A204.1 (cell line): Measurements from ENCODE around the gene TLE2.

ENCODE experiments used
- FAIRE-seq: peaks from 2 replicates; lab custom pipeline; 2012; peaks lifted over from hg19 to GRCh38; lab: Jason Lieb, UNC

TLE2 gene

DNA sequence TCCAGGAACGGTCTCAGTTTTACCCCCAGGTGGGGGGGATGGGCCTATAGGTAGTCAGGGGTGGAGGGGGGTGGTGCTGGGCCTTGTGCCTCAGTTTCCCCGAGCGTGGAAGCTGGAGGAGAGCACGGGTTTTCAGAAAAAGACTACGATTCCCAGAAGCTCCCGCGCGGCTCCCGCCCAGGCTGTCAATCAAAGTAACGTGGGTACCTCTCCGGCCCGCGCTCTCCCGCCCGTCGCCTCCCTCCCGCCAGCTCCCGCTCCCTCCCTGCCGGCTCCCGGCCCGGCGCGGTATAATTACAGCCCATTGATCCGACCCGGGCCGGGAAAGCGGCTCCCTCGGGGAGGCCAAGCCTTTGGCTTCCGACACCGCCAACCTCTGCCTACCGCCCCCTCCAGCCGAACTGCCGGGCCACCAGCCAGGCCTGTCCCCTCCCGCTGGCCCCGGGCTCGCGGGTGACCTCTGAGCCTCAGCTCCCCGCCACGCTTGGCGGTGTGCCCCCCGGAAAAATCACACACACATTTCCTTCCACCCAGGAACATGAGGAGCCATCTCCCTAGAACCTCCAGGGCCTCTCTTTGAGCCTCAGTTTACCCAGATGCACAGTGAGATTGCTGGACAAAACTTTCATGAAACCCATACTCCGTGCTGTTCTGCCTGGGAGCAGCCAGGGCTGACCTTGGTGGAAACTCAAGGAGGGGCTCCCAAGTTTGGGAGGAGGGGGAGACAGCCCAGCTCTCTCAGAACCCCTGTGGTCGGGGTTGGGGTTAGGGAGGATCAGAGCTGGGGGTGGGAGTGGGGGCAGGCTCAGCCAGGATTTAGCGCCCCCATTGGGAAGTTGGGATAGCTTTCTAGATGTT is 7.3 kb upstream of the TLE2 start:
- peak; percentile 47 for FAIRE-seq

DNA sequence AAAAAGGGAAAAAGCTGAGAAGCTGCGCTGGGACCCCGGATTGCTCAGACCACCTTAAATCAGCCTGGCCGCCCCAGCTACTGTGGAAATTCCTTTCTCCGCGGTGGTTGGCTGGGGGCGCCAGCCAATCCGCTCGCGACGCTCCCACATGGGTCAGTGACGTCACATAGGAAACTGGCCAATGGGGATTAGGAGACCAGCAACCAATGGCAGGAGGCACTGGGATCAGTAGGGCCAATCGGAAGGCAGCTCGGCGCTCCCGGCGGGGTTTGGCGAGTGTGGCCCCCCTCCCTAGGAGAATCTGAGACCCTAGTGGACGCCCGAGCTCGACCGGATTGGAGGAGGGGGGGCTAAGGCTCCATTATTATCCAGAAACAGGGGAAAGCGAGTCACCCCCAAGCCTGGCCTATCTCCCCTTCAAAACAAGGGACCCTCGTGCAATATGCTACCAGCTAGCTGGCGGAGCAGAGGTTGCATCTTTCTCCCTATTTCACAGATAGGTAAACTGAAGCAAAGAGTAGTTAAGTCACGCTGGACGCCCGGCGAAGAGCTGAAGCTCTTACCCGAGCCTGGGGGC is 6.5 kb upstream of the TLE2 start:
- FAIRE-seq = peak; percentile 99

DNA sequence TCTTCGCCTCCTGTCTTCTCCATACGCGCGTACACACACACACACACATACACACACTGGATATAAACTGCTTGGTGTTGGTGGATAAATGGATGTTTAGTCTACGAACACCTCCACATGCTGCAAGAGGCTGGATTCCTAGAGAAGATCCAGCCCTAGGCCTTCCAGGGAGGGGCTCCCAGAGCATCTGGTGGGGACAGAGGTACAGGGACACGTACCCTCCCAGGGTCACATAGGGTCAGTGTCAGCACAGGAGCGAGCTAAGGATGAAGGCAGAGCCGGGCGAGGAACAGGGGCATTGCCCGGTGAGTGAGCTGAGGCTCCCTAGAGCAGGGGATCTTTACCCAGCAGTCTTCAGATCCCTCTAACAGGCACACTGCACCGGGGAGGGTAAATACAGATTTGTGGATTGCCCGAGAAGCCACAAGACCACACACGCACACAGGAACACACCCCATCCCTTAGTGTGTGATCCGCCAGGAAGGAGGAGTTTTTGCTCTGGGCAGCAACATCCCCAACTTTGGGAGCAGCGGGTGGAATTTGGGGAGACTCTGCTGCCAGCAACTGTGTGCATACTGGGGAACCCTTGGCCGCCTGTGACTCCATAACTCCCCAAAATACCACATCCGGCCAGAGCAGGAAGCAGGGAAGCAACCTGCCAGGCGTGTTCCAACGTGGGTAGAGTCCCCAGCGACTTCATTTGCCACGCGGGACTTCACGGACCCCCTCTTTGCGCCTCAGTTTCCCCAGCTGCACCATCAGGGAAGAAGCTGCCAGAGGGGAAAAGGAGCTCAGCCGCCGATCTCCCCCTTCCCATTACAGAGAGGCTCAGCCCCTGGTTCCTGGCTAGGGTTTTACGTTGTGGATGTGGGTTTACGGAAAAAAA is 5.8 kb upstream of the TLE2 start:
- no peak for FAIRE-seq

DNA sequence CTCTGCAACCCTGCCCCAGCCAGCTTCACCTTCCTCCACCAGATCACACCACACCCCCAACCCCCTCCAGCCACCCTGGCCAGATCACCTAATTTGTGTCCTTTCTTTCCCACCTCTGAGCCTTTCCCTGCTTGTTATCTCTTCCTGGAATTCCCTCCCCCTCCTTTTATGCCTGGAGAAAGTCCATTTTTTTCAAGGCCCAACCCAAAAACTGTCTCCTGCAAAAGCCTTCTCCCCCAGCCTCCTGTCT is 5.3 kb upstream of the TLE2 start:
- no peak for FAIRE-seq

DNA sequence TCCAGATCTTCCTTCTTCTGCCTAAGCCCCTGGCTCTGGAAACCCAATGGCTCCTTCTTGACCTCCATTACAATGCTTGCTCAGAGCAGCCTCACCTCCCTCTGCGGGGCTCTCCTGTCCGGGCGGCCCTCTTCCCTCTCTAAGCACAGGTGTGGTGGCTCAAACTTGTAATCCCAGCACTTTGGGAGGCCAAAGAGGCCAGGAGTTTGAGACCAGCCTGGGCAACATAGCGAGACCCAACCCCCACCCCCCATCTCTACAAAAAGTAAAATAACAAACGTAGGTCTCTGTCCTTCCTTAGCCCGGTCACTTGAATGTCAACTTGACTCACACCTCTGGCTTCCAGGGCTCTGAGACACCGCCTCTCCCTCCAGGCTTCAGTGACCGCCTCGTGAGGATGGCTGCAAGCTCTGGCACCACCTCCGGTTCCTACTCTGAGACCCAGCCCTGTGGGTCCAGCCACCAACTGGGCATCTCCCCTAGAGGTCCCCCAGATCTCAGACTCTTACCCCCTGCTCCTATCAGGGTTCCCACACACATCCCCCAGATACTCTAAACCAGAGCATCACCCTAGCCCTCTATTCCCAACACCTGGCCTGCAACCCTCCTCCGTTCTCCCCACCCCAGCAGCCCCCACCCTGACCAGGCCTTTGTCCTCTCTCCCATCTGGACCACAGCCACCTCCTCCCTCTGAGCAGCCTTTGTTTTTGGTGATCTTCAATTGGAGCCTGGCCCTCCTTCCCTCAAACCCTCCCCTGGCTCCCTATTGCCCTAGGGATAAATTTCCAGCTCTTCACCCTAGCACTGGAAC is 4.7 kb upstream of the TLE2 start:
- FAIRE-seq = no peak

DNA sequence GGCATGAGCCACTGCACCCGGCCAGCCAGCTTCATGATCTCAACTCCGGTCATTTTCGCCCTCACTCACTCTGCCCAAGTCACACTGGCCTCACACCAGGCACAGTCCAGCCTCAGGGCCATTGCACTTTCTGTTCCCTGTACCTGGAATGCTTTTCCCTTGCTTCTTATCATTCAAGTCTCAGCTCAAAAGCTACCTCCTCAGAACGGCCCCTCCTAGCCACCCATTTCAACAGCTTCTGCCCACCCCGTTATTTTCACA is 2.5 kb upstream of the TLE2 start:
- FAIRE-seq = no peak

DNA sequence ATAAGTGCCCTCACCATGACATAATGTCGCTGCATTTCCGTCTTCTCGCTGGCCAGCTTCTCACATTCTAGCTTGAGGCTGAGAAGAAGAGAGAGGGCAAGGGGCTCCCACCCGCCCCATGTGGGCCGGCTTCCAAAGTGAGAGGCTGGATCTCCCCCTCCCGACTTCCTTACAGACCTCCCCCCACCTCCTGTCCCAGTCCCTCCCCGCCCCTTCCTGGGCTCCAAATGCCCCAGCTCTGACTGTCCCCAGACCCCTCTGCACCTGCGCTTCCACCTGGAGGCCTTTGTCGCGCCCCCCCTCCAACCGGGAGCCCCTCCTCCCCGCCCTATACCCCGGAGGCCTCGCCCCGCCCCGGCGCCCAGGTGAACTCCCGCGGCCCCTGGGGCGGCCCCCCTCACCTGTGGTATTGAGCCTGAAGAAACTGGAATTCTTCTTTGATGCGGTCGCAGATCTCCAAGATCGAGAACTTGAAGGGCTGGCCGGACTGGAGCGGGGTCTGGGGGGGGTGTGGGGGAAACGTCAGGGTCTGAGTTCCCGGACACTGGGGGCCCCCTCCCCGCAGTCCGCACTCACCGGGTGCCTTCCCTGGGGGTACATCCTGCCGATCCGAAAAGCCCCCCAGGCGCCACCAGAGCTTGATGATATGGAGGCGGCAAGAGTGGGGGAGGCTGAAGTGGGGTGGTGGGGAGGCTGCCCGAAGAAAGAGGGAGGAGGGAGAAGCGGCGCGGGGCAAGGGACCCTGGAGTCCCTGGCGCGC is 595 bp downstream of the TLE2 start:
- FAIRE-seq = no peak

DNA sequence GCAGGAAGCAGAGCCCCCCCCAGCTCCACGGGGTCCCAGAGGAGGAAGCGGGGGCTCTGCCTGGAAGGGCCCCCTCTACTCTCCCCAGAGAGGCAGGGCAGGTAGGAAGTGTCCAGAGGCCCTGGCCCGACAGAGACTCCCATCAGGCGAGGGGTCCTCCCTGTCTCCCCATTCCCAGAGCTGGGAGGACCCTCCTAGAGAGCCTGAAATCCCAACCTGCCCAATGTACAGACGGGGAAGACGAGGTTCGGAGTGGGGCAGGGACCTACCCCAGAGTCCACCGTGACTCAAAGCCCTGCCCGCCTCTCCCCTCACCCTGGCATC is 1.1 kb downstream of the TLE2 start:
- FAIRE-seq = no peak

DNA sequence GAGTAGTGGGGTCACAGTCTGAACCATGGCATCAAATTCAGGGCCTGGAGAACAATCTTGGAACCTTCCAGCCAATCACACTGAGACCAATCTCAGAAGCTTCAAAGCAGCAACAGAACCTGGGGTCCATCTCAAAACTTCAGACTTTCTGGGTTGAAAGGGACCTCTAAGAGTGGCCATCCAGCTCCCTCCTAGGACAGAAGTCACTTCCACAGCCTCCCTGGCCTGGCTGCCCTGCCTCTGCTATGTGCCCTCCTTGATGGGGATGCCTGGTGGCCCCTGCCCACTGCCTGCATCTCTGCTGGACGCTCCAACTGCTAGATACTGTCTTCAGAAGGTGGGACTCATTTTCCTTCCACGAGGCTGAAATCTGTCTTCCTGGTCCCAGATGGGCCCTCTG is 1.8 kb downstream of the TLE2 start:
- FAIRE-seq = no peak

DNA sequence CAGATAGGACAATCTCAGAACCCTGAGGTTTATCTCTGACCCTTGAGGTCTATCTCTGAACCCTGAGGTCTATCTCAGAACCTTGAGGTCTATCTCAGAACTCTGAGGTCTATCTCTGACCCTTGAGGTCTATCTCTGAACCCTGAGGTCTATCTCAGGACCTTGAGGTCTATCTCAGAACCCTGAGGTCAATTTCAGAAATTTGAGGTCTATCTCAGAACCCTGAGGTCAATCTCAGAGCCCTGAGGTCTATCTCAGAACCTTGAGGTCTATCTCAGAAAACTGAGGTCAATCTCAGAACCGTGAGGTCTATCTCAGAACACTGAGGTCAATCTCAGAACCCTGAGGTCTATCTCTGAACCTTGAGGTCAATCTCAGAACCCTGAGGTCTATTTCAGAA is 2.3 kb downstream of the TLE2 start:
- FAIRE-seq = no peak

DNA sequence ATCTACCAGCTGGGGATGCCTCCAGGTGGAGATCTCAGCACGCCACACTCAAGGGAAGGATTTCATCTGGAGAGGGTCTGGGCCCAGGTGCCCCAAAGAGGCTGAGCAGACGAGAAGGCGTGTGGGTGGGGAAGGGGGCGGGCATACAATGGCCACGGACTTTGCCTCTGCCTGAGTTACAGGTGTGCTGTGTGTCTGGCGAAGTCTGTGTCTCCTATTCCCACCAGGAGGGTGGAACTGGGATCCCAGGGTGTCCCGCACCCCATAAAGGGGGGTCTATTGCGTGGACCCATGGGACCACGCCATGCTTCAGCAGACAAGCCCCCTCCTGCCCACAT is 3.6 kb downstream of the TLE2 start:
- no peak for FAIRE-seq

DNA sequence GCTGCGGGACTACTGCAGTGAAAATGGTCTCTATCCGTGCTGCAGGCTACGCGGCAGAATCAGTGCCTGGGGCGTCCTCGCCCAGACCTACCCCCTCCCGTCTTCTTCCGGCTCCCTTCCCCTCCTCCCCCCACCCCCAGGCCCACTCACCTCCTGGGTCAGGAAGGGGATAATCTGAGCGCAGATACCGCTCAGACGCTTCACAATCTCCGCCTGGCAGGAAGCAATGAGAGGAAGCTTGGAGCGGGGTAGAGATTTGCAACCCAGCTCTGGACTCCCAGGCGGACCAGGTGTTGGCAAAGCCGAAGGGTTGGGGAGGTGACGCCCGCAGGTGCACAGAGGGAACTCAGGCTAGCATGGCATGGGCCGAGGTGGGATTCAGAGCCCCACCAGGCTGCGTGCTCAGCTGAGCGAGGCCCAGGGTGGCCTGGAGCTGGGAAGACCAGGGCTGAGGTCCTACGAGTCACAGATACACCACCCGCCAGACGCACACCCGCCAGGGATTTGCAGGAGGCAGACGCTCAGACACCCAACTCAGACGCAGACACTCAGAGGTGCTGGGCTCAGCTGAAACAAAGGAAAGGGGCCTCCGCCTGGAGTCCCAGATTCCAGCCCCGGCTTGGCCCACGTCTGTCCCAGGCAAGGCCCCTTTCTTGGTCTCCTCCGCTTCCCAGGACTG is 4.1 kb downstream of the TLE2 start:
- FAIRE-seq = no peak

DNA sequence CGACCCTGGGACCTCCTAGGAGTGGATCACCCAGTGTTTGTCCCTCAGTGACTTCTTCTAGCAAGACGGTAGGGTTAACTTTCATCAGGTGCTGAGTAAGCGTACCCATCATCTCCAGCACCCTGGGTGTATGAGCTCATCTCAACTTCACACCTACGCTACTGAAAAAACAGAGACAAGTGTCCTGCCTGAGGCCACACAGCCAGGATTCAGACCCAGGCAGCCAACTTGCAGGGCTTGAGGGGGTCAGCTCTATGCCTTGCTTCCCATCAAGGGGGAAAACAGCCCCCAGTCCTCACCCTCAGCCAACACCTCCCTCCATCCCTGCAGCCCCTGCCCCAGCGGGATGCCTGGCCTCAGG is 4.6 kb downstream of the TLE2 start:
- FAIRE-seq = no peak

DNA sequence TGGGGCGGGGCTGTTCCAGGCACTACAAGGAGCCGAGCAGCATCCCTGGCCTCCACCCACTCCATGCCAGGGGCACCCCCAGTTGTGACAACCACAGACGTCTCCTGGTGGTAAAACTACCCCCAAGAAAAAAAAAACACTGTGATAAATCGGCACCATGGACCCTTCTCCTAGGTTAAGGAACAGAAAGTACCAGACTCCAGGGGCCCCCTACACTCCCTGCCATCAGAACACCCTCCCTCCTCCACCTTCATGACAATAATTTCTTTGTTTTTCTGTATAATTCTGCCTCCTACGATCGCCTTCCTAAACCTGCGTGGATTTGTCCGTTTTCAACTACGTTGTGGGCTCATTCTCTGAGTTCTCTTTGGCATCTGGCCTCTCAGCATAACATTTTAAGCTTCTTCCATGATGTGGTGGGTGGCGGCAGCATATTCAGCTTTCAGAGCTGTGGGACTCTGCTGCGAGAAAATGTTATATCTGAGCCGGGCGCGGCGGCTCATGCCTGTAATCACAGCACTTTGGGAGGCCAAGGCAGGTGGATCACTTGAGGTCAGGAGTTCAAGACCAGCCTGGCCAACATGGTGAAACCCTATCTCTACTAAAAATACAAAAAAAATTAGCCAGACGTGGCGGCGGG is 8.6 kb downstream of the TLE2 start:
- no peak for FAIRE-seq

DNA sequence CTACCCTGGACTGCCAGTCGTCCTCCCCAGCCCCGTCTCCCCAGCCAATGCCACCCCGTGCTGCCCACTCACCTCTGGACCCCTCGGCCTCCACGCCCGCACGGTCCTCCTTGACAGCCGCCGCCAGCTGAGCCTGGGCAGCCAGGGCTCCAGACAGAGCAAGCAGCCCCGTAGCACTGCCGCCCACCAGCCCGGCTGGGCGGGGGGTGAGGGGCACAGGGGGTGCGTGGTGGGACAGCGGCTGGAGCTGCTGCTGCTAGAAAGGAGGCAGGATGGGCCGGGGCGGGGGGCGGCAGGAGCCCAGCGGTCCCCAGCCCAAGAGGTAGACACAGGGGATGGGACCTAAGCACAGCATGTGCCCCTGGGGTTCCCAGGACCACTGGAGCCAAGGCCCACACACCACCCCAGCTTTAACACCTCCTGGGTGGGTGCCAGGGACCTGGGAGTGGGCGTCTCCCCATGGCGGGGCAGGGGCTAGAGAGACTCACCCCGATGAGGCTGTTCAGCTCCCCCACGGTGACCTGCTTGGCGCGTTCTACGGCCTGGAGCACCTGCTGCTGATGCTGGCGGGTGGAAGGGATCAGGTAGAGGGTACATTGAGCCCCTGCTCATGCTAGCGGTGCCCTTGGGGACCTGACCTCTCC is 9.7 kb downstream of the TLE2 start:
- FAIRE-seq = no peak

DNA sequence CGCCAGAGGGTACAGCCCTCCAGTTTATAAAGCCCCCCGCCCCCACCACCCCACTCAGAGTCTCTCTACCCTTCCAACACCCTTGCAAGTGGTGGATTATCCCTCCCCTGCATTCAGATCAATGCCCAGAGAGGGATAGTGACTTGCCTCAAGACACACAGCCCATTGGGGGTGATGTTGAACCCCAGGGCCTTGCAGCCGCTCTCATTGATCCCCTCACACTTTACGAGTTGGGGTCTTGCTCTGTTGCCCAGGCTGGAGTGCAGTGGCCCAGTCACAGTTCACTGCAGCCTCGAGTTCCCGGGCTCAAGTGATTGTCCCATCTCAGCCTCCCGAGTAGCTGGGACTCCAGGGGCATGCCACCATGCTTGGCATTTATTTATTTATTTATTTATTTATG is 11.2 kb downstream of the TLE2 start:
- FAIRE-seq = no peak

DNA sequence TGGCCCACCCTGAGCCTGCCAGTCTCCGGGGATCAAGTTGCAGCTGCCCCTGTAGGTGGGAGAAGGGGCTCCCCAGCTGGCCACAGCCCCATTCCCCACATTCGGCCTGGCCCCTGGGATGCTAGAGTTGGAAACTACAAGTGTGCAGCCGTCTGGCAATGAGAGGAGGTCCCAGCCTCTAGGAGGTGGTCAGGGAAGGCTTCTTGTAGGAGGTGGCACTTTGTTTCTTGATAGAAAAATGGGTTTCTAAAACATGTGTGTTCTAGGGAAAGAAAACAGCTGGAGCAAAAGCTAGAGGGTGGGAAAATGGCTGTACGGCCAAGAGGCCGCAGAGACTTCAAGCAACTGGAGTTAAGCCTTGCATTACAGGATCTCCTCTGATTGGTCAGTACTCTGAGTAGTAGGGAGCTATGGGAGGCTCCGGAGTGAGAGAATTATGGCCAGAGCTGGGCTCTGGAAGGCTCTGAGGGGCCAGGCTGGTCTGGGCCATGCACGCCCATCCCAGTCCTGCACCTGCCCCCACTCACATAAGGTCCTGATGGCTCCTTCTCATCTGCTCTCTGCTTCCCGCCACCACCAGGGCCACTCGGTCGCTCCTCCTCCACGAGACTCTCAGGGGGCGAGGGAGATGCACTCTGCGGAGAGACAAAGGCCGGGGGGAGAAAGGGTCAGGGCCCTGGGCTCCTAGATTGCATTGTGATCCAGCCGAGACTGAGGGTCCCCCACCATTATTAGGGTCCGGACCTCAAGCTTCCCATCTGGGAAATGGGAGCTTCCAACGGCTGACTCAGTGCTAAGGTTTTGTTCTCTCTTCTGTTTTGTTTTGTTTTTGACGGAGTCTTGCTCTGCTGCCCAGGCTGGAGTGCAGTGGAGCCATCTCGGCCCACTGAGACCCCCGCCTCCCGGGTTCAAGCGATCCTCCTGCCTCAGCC is 13.7 kb downstream of the TLE2 start:
- no peak for FAIRE-seq

DNA sequence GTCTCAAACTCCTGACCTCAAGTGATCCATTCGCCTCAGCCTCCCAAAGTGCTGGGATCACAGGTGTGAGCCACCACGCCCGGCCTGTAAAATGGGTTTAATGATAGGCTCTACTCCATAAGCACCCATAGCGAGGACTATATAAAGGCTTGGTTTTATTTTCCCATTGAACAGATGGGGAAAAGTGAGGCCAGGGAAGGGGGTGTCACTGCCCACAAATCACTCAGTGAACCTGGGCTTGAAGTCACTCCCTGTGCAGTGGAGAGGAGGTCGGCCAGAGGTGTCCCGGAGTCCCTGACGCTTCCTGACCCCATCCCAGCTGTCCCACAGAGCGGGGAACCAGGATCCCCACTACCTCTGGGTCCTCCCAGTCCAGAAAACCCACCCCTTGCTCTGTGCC is 14.9 kb downstream of the TLE2 start:
- FAIRE-seq = no peak

DNA sequence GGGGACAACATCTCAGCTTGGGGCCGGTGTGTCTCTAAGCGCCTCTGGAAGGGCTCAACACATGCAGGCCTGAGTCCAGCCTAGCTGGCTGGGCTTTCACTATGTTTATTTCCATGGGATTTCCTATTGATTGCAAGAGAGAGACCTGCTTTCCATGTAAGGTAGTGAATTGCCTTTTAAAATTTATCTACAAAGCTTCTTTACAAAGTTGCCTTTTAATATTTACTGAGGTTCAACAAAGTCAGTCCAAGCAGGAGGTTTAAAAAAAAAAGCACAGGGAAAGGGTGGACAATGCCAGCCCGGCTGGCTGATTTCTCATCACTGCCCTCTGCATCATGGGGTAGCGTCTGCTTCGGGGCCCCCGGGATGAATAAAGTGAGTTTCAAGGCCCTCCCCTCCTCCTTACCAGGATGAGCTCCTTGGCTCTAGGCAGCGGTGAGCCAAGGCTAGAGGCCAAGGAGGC is 15.8 kb downstream of the TLE2 start:
- FAIRE-seq = no peak
